ENCODE results near the gene GCSH. TPM values are rescaled to one million over a fixed set of nuclear protein-coding genes. Genes with fewer than 3 reads are reported as not detected.

Gene GCSH
- polyA plus RNA-seq, 1 donor (not counting 4 experiments of a cell fraction or from before 2014, with no cell fraction given), result 67.7 TPM

- H2AFZ ChIP-seq (ENCODE audit: control insufficient read depth, low read length), result peak overlapping the region; percentile 64
Measured at GRCh38 chr16:81071805-81072204, 24.4 kb downstream of the GCSH start.

GRCh38 chr16:81070979-81071378 lies 25.2 kb downstream of the GCSH start:
- FAIRE-seq (no peak), DNase-seq (ENCODE audit: low read depth, low spot score) (no peak)
- no peaks in the 10 kb centered on the region for H3K79me2 ChIP-seq (ENCODE audit: control insufficient read depth, insufficient read depth, low read length)
- H3K9me3 ChIP-seq (ENCODE audit: control insufficient read depth, low read depth, low read length), result no peaks in the 10 kb centered on the region
- peaks cover 6% of the 10 kb centered on the region for H3K4me1 ChIP-seq (ENCODE audit: control insufficient read depth, extremely low read depth, insufficient read depth, low read length)
- no peak overlapping the region for H2AFZ ChIP-seq (ENCODE audit: control insufficient read depth, low read length)
- no peak overlapping the region for H3K27ac ChIP-seq (ENCODE audit: control insufficient read depth, insufficient read depth, low read length)
- no peaks in the 10 kb centered on the region for H3K27me3 ChIP-seq (ENCODE audit: control insufficient read depth, extremely low read depth, insufficient read depth, low read length)
- no peak overlapping the region for H3K4me2 ChIP-seq (ENCODE audit: control insufficient read depth, extremely low read depth, insufficient read depth, low read depth, low read length)
- dilution Hi-C loops (cut with MboI; ENCODE audit: extremely low pct_ligation_motif_present, low sequenced_read_pairs), result no loop called here
- H3K9me1 ChIP-seq (ENCODE audit: control insufficient read depth, extremely low read depth, insufficient read depth, low read length), result no peaks in the 10 kb centered on the region
- no peaks in the 10 kb centered on the region for H4K20me1 ChIP-seq (ENCODE audit: control insufficient read depth, extremely low read depth, insufficient read depth, low read length)
- no peak overlapping the region for H3K9ac ChIP-seq (ENCODE audit: control insufficient read depth, extremely low read depth, insufficient read depth, low read length)
- H3K36me3 ChIP-seq (ENCODE audit: control insufficient read depth in 2 of 2, extremely low read depth in 1 of 2, insufficient read depth in 2 of 2, low read length in 2 of 2), result no peaks in the 10 kb centered on the region
- TF ChIP-seq EZH2 (IDR thresholded peaks at IDR 0.05; ENCODE audit: low read length), result no peak
- no peak for TF ChIP-seq CTCF (optimal IDR thresholded peaks at IDR 0.05 in 1 of 3, IDR thresholded peaks at IDR 0.05 in 1 of 3, conservative IDR thresholded peaks at IDR 0.05 in 1 of 3; ENCODE audit: extremely low read depth in 1 of 3, insufficient read depth in 2 of 3, low read length in 3 of 3)
- H3K4me3 ChIP-seq (ENCODE audit: control insufficient read depth in 2 of 3, extremely low read depth in 1 of 3, insufficient read depth in 2 of 3, low read depth in 1 of 3, low read length in 3 of 3), result no peak overlapping the region

More at GRCh38 chr16:81071805-81072204, 24.4 kb downstream of the GCSH start:
- Histone ChIP-seq H3K9ac (ENCODE audit: control insufficient read depth, extremely low read depth, insufficient read depth, low read length) (no peak overlapping the region), H3K27me3 (ENCODE audit: control insufficient read depth, extremely low read depth, insufficient read depth, low read length) (no peaks in the 10 kb centered on the region), H3K4me3 (ENCODE audit: control insufficient read depth in 2 of 3, extremely low read depth in 1 of 3, insufficient read depth in 2 of 3, low read depth in 1 of 3, low read length in 3 of 3) (no peak overlapping the region), H3K36me3 (ENCODE audit: control insufficient read depth in 2 of 2, extremely low read depth in 1 of 2, insufficient read depth in 2 of 2, low read length in 2 of 2) (no peaks in the 10 kb centered on the region), H3K9me3 (ENCODE audit: control insufficient read depth, low read depth, low read length) (no peaks in the 10 kb centered on the region), H4K20me1 (ENCODE audit: control insufficient read depth, extremely low read depth, insufficient read depth, low read length) (no peaks in the 10 kb centered on the region), H3K27ac (ENCODE audit: control insufficient read depth, insufficient read depth, low read length) (no peak overlapping the region), H3K9me1 (ENCODE audit: control insufficient read depth, extremely low read depth, insufficient read depth, low read length) (no peaks in the 10 kb centered on the region), H3K4me1 (ENCODE audit: control insufficient read depth, extremely low read depth, insufficient read depth, low read length) (peaks cover 10% of the 10 kb centered on the region), H3K4me2 (ENCODE audit: control insufficient read depth, extremely low read depth, insufficient read depth, low read depth, low read length) (no peak overlapping the region), H3K79me2 (ENCODE audit: control insufficient read depth, insufficient read depth, low read length) (no peaks in the 10 kb centered on the region)
- dilution Hi-C loops (cut with MboI; ENCODE audit: extremely low pct_ligation_motif_present, low sequenced_read_pairs), result no loop called here
- TF ChIP-seq EZH2 (IDR thresholded peaks at IDR 0.05; ENCODE audit: low read length) (no peak), CTCF (optimal IDR thresholded peaks at IDR 0.05 in 1 of 3, IDR thresholded peaks at IDR 0.05 in 1 of 3, conservative IDR thresholded peaks at IDR 0.05 in 1 of 3; ENCODE audit: extremely low read depth in 1 of 3, insufficient read depth in 2 of 3, low read length in 3 of 3) (no peak)
- no peak for FAIRE-seq
- peak; percentile 17 for DNase-seq (ENCODE audit: low read depth, low spot score)
